Fibroblast of the conjunctiva (primary cell): ENCODE measurements around the gene CEMP1.

Experiments
- DNase-seq: peaks from one replicate; pipeline ENCODE4 v3.0.0-alpha.2; 2010; ENCODE audit warnings: low read depth

The CEMP1 gene

DNA sequence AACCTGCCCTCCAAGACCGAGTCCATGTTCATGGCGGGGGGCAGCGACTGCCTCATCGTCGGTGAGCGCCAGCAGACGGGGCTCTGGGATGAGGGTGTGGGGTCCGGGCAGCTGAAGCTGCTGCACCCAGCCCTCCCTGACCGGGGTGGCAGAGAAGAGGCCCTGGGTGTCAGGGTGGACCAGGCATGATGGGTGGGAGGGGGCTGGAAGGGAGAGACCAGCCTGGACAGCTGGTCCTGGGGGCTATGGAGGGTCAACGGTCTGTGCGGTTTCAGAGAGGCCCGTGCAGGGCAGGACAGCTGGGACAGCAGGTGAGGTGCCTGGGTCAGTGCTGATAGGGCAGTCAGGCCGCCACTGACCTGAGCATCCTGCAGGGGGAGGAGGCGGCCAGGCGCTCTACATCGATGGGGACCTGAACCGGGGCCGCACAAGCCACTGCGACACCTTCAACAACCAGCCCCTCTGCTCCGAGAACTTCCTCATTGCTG lies 30.7 kb downstream of the CEMP1 start:
- DNase-seq, result no peak

DNA sequence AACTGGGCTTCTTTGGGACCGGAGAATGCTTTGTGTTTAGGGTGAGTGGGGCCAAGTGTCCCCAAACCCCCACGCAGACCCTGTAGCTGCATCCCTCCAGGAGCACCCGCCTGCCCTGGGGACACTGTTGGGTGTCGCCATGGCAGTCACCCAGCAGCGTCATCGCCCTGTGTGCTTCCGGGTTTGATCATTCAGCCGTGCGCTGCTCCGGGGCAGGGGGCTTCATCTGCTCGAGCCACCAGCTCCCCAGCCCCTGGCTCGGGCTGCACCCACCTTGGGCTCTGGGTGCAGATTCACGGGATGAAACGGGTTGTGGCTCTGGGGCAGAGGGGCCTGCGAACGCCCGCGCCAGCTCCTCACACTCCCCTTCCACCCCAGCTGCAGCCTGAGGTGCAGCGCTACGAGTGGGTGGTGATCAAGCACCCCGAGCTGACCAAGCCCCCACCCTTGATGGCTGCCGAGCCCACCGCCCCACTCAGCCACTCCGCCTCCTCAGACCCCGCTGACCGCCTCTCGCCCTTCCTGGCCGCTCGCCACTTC lies 31.2 kb downstream of the CEMP1 start:
- no peak for DNase-seq

DNA sequence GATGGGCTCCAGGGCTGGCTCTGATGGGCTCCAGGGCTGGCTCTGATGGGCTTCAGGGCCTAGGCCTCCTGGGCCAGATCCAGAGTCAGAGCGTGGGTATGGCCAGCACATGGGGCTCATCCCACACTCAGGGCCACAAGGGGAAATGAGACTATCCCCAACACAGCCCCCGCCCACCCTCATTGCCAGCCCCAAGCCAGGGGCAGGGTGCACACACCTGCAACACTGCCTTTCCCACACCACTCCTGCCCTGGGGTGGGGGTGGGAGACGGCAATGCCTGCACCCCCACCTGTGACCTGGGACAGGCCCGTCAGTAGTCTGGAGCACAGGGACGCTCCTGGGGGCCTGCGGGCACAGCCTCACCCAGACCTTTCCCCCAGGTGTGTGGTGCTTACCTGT lies 31.8 kb downstream of the CEMP1 start:
- DNase-seq, result no peak

DNA sequence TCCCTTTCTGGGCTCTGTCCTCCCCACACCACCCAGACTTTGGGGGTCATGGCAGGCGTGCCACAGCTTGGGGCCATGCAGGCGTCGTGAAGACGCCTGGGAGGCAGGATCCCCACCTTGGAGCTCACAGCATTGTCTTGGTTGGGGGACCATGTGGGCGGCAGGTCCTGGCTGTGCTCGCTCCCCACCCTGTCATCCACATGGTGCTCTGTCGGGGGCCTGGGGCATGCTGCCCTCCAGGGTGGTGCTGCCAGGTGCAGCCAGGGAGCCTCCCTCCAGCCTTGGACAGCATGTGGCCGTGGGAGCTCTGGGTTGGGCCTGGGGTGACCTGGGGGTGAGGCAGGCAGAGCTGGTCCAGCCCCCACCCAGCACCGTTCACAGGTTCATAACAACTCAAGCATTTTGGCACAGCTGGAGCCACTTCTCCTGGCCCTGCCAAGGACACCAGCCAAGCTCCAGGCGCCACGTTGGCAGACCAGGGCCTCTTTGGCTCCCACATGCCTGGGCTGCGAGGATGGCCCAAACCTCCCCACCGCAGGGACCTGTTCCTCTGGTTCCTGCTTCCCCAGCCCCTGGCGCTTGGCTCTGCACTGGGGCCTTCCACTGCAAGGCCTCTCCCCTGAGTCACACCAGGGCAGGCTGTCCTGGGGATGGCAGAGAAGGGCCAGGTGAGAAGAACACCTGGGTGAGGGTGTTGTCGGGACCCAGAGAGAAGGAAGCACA lies 32.5 kb downstream of the CEMP1 start:
- DNase-seq, result no peak

DNA sequence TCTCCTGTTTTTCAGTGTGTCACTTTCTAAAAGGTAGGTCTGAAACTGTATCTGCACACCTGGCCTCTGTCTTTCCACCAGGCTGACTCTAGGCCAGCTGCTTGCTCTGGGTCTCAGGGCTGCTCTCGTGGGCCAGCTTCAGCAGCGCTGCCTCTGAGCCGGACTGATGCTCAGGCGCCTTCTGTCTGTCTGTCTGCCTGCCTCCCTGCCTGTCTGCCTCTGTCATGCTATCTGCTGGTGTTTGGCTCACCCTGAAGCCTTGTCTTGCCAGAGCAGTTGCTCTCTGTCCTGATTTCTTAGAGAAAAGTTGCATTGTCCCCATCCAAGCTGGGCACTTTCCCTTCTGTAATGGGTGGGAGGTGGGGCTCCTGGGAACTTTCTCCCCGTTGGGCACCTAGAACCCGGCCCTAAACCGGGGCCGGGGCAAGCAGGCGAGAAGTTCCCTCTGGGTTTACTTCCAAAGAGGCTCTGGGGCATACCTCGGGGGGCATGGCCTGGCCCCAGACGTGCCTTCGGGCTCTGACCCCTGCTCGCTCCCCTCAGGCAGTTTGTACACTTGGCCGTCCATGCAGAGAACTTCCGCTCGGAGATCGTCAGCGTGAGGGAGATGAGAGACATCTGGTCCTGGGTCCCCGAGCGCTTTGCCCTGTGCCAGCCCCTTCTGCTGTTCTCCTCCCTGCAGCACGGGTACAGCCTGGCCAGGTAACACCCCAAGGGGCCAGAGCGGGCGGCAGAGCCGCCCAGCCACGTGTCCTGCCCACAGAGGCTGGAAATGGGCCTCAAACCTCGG lies 33.3 kb downstream of the CEMP1 start:
- no peak for DNase-seq

DNA sequence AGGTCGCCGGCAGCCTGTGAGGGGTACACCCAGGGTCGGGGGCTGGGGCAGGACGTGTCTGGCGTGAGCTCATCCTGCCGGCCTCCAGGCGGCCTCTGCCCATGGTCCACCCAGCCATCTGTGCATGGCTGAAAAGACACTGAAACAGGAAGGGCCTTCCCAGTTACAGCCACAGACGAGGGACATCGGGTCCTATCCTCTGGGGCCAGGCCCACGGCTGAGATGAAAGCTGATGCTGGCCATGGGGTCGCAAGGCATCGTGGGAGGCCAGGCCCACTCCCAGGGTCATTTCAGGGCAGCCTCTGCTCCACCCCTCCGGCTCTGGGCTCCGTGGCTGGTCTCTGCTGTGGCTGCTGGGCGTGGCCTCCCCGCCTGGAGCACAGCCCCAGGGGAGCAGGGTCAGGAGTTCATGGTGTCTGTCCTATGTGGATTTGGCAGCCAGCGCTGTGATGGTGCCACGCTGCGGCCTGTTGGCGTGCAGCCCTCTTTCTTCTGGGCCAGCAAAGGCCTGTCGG lies 34.0 kb downstream of the CEMP1 start:
- no peak for DNase-seq

DNA sequence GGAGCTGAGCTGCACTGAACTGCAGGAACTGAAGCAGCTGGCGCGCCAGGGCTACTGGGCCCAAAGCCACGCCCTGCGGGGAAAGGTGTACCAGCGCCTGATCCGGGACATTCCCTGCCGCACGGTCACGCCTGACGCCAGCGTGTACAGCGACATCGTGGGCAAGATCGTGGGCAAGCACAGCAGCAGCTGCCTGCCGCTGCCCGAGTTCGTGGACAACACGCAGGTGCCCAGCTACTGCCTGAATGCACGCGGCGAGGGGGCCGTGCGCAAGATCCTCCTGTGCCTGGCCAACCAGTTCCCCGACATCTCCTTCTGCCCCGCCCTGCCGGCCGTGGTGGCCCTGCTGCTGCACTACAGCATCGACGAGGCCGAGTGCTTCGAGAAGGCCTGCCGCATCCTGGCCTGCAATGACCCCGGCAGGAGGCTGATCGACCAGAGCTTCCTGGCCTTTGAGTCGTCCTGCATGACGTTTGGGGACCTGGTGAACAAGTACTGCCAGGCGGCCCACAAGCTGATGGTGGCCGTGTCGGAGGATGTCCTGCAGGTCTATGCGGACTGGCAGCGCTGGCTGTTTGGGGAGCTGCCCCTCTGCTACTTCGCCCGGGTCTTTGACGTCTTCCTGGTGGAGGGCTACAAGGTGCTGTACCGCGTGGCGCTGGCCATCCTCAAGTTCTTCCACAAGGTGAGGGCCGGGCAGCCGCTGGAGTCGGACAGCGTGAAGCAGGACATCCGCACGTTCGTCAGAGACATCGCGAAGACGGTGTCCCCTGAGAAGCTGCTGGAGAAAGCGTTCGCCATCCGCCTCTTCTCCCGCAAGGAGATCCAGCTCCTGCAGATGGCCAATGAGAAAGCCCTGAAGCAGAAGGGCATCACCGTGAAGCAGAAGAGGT lies 34.7 kb downstream of the CEMP1 start:
- no peak for DNase-seq

DNA sequence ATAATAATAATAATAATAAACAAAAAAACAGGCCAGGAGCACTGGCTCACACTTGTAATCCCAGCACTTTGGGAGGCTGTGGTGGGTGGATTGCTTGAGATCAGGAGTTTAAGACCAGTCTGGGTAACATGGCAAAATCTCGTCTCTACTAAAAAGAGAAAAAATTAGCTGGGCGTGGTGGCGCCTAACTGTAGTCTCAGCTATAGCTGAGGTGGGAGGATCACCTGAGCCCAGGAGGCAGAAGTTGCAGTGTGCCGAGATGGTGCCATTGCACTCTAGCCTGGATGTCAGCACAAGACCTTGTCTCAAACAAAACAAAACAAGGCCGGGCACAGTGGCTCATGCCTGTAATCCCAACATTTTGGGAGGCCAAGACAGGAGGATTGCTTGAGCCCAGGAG lies 36.2 kb downstream of the CEMP1 start:
- DNase-seq, result no peak

DNA sequence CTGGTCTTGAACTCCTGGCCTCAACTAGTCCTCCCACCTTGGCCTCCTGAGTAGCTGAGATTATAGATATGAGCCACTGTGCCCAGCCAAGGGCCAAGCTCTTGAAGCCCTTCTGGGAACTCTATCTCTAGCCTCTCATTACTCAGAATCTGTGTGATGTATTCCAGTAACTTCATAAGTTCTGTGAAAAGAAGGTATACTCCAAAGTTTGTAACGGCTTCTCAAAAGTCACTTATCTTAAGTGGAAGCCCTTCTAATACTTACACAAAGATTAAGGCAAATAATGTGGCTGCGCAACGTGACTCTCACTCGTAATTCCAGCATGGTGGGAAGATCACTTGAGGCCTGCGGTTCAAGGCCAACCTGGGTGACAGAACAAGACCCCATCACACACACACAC lies 36.6 kb downstream of the CEMP1 start:
- no peak for DNase-seq

DNA sequence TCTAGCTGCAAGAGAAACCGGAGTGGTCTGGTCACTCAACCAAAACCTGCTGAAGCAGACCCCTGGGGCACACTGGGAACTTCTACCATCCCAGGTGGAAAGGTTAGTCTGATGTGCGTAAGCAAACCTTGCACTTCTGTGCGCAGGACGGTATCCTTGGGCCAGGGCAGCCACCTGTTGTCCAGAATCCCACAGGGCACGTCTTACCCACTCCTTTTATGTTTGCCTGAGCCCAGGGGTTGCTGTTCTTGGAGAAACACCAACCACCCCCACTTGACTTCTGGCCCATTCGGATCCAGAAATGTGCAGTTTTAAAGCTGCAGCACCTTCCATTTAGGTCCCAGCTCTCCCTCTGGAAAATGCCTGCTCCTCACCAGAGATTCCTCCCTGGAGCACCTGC lies 37.6 kb downstream of the CEMP1 start:
- no peak for DNase-seq

DNA sequence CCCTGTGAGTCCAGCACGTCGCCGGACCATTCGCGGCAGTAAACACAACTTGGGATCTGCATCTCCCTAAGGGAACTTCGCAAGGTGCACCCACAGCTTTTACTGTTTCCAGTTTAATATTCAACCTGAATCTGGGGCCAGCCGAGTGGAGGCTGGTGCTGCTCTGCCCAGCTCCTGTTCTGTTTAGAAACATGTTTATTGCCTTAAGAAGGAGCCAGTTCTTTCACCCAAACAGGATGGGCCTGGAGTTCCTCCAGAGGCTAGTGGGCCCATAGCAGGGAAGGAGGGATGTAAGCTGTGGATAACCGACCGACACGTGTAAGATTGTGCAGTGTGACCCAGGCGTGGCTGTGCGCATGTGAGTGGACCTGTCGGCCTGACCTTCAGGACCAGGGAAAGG lies 38.9 kb downstream of the CEMP1 start:
- no peak for DNase-seq

DNA sequence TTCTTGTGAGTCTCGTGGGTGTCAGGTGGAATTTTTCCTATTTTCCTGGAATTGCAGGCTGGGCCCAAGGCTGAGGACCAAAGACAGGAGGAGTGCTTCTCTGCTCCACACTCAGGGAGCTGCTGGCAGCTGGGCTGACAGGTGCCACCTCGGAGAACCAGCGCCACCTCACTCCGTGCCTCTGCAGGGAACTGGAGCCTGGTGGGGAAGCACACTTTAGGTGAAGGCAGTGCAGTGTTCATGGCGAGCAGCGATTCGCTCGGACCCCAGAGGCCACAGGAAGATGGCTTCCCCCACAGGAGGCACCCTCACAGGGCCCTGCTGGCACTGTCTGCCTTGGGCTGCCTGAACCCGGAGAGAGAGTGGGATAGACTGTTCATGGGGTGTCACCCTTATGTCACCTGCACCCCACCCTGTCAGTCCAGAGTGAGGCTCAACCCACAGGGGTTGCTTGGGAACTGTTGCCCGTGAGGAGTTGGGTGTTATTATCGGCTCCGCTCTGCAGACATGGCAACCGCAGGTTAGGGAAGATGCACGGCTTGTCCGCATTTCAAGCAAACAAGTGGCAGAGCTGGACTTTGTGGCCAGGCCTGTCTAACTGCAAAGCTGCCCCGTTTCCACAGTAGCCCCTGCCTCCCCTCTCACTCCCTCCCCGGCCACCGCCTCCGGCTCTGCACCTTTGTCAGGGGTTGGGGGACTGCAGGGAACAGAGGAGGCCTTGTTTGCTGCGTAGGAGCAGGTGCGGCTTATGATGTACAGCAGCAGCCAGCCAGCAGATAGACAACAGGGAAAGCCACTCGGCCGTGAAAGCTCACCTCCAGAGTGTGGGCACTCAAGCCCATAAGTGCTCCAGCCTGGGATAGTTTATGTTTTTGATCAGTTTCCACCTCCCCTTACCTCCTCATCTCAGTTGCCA lies 40.8 kb downstream of the CEMP1 start:
- no peak for DNase-seq

DNA sequence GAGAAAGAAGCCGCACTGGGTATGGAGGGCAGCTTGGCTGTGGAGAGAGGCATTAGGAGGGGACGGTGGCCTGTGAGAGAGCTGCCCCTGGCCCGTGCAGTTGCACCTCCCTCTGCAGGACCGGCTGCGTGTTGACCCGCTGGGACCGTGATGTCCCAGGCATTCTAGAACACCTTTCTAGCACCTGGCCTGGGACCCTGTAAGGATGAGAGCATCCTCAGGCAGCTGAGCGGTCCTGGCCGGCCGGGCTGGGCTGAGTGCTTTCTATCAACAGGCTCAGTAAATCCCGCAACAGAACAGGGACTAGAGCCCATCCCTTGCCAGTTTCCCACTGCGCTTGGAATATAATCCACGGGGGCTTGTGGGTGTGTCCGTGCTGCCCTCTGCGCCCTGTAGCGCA lies 41.6 kb downstream of the CEMP1 start:
- DNase-seq, result no peak

DNA sequence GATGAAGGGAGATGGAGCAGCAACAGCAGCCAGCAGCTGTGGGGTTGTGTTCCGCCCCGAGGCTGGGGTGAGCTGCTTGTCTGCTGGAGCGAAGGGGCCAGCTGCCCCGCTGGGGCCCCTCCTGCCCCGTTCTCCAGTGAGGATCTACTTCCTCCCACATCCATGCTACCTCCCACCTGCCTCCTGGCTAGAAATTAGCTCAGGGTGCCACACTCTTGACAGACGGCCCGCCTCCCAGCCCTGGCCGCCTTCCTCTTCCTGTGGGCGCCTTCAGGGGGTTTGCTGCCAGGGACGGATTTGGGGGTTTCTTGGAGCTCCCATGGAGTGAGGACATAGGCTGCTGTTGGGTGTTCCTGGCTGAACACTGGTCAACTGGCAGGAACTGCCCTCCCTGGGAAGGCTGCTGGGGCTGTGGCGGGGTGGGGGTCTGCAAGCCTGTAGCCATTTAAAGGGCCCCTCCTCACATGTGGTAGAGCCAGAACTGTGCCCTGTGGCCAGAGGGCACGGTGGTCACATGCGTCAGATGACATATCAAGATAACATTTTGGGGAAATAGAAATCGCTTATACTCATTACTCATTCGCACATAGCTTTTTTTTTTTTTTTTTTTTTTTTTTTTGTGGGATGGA lies 43.2 kb downstream of the CEMP1 start:
- no peak for DNase-seq

DNA sequence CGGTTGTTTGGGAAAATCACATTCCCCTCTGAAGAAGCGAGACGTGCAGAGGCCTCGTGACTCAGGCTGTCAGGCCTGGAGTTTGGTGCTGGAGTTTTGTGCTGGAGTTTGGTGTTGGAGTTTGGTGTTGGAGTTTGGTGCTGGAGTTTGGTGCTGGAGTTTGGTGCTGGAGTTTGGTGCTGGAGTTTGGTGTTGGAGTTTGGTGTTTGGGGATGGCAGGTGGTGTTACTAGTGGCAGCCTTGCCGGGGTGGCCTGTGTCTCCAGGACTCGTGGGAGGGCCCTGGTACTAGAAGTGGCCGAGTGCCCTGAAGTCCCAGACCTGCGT lies 43.7 kb downstream of the CEMP1 start:
- no peak for DNase-seq

DNA sequence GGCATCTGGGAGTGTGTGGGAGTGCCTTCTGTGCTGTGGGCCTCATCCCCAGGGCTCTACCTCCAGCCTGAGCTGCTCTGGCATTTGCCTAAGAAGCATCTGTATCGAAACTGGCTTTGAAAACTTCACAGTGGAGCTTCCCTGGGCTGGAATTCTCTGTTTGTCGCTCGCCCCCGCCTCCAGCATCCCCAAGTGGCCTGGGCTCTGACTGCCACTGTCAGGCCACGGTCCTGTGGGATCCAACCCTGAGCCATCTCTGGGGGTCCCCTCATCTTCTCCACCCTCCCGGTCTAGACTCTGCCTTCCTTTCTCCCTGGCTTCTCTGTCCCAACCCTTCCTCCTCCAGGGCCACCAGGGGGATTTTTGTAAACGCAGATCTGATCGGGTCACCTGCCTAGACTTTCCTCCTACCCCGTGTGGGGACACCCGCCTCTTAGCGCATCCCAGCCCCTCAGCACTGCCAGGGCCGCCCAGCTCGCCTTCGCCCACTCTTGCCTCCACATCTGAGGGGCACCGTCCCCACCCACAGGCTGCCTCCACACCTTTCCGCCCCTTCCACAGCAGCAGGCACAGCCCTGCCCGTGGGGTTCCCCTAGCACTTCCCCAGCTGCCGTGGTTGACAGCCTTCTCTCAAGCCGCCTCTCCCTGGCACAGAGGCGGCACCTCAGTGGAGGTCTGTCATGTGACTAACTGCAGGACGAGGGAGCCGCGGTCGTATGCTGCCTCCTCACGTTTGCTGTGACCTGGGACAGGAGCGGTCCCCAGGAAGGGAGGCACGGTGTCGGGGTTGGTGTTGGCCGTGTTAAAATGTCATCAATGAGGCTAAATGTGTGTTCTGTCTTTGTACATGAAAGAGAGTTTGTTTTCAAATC lies 44.3 kb downstream of the CEMP1 start:
- no peak for DNase-seq

DNA sequence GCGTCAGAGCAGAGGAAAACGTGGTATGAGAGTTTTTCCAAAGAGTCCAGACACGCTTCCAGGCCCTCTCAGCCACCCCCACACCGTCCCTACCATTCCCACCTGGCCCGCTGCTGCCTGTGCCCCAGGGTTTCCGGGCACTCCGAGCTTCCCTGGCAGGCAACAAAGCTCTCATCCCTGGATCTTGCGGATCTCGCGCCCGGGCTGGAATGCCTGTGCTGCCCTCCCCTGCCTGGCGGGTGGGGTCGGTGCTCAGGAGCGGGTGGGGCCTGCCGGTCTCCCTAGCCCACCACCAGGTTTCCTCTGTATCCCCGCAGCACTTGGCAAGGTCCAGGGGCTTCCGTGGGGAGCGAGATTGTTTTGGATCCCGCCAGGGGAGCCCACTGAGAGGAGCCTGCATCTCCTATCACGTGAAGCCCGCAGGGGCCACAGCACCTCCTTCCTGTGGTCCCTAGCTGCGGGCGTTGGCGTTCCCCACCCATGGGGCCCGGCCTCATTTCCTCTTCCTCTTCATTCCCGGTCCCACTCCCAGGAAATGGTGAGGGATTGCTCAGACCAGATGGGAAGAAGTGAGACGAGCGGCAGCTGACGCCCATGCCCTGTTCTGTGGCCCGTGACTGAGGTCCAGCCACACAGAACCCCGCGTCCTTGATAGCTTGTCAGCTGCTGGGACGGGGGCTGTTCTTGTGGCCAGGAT lies 45.2 kb downstream of the CEMP1 start:
- DNase-seq, result no peak

DNA sequence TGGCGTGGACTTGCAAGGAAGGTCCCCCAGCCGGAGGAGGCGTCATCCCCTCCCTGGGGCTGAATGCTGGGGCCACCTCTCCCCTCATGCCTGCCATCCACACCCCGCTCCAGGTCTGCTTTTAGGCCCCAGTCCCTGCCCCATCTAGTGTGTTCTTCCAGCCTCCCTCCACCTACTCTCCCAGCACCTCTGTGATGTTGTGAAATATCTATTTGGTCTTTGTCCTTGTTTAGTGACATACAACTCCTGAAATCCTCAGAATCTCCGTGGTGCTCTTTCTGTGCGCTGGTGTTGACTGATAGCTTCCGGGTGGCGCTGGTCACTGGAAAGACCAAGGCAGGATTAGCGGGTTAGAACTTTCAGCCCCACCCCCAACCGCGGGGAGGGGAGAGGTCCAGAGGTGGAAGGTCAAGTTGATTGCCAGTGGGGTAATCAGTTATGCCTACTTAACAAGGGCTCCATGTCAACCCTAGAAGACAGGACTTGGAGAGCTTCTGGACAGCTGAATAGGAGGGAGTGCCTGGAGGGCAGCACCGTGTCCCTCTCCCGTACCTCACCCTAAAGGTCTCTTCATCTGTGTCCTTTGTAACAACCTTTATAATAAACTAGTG lies 46.2 kb downstream of the CEMP1 start:
- DNase-seq, result no peak
